Measurements from ENCODE around the gene TNC. TPM values are rescaled to one million over a fixed set of nuclear protein-coding genes. Genes with fewer than 3 reads are reported as not detected.

TNC gene
- total and polyA plus RNA-seq, 10 of the 15 experiments (the other 5 are each of a cell fraction or from before 2014, with no cell fraction given) = 0.05 to 4.2 (median 0.14) TPM

GRCh38 chr9:115098226-115098965 is 19.6 kb downstream of the TNC start:
- TF ChIP-seq PBX3 (IDR thresholded peaks at IDR 0.05; ENCODE audit: insufficient replicate concordance, low read depth, low read length) (no peak), POLR2A (IDR thresholded peaks at IDR 0.05; ENCODE audit: low read depth, low read length) (no peak), DPF2 (IDR thresholded peaks at IDR 0.05) (no peak), CHD2 (IDR thresholded peaks at IDR 0.05; ENCODE audit: borderline replicate concordance, low read depth, low read length) (no peak)
- Histone ChIP-seq H3K4me1 (ENCODE audit: control insufficient read depth, insufficient read depth, low read length) (no peaks in the 10 kb centered on the region), H3K27me3 (replicated peaks in 1 of 2; ENCODE audit: control insufficient read depth in 2 of 2, insufficient read depth in 2 of 2, low read length in 1 of 2) (no peaks in the 10 kb centered on the region), H3K36me3 (ENCODE audit: control insufficient read depth in 2 of 2, insufficient read depth in 2 of 2, low read length in 1 of 2) (no peaks in the 10 kb centered on the region), H2AFZ (ENCODE audit: control insufficient read depth, low read depth, low read length) (no peak overlapping the region), H4K20me1 (ENCODE audit: control insufficient read depth, insufficient read depth) (no peaks in the 10 kb centered on the region), H3K9ac (ENCODE audit: control insufficient read depth, insufficient read depth, low read length) (no peak overlapping the region), H3K9me3 (replicated peaks; ENCODE audit: control insufficient read depth, insufficient read depth, low read length) (no peaks in the 10 kb centered on the region), H3K79me2 (ENCODE audit: control insufficient read depth, insufficient read depth, low read length) (no peaks in the 10 kb centered on the region), H3K4me2 (ENCODE audit: control insufficient read depth, insufficient read depth) (no peak overlapping the region), H3K4me3 (no peak overlapping the region), H3K27ac (ENCODE audit: control insufficient read depth, insufficient read depth) (no peak overlapping the region)
- SMC1A ChIA-PET (ENCODE audit: uncharacterized antibody, unreplicated experiment) = interaction anchor here (1.5 kb wide), 1 partner anchor 10 kb away, joined by 7 read pairs; no protein-coding TSS in a partner anchor
- 16% methylated on average over 5 of the region's 5 CpGs for WGBS (ENCODE audit: insufficient coverage, insufficient replicate concordance, low lambda C conversion rate, missing lambda C conversion rate)
- intact Hi-C loops (cut with micrococcal nuclease; ENCODE audit: unreplicated experiment) (no loop called here), in situ Hi-C loops (cut with MboI) (no loop called here)
- FAIRE-seq = no peak
- POLR2A ChIA-PET = no interaction called here
- CTCF ChIA-PET = no interaction called here
- DNase-seq (ENCODE audit: low read depth, low spot score) = no peak
- ATAC-seq = no peak
- BruUV-seq (replicated peaks) = no TSS peak
- RAD21 ChIA-PET (ENCODE audit: unreplicated experiment) = no interaction called here

GRCh38 chr9:115093520-115093919 is 24.4 kb downstream of the TNC start:
- H3K27ac ChIP-seq (ENCODE audit: control insufficient read depth, insufficient read depth) = no peak overlapping the region
- TF ChIP-seq ETV6 (conservative IDR thresholded peaks at IDR 0.05 in 1 of 2, IDR thresholded peaks at IDR 0.05 in 1 of 2; ENCODE audit: borderline replicate concordance in 1 of 2, low read depth in 1 of 2) (no peak), SMAD1 (IDR thresholded peaks at IDR 0.05; ENCODE audit: low read depth, partially characterized antibody) (no peak), RFX5 (IDR thresholded peaks at IDR 0.05; ENCODE audit: low read depth, low read length) (no peak), BRCA1 (IDR thresholded peaks at IDR 0.05; ENCODE audit: low read depth, low read length) (no peak), FOS (IDR thresholded peaks at IDR 0.05; ENCODE audit: borderline replicate concordance, extremely low read depth, insufficient read length) (no peak), MEF2B (IDR thresholded peaks at IDR 0.05; ENCODE audit: partially characterized antibody, poor library complexity, severe bottlenecking) (no peak)
- TF ChIP-seq, protein P1, sequence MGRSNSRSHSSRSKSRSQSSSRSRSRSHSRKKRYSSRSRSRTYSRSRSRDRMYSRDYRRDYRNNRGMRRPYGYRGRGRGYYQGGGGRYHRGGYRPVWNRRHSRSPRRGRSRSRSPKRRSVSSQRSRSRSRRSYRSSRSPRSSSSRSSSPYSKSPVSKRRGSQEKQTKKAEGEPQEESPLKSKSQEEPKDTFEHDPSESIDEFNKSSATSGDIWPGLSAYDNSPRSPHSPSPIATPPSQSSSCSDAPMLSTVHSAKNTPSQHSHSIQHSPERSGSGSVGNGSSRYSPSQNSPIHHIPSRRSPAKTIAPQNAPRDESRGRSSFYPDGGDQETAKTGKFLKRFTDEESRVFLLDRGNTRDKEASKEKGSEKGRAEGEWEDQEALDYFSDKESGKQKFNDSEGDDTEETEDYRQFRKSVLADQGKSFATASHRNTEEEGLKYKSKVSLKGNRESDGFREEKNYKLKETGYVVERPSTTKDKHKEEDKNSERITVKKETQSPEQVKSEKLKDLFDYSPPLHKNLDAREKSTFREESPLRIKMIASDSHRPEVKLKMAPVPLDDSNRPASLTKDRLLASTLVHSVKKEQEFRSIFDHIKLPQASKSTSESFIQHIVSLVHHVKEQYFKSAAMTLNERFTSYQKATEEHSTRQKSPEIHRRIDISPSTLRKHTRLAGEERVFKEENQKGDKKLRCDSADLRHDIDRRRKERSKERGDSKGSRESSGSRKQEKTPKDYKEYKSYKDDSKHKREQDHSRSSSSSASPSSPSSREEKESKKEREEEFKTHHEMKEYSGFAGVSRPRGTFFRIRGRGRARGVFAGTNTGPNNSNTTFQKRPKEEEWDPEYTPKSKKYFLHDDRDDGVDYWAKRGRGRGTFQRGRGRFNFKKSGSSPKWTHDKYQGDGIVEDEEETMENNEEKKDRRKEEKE (IDR thresholded peaks at IDR 0.05) = no peak
- intact Hi-C loops (cut with micrococcal nuclease; ENCODE audit: unreplicated experiment) (no loop called here), in situ Hi-C loops (cut with MboI) (no loop called here)
- no peak overlapping the region for H2AFZ ChIP-seq (ENCODE audit: control insufficient read depth, low read depth, low read length)
- DNase-seq (ENCODE audit: low read depth, low spot score) = no peak
- H3K9me3 ChIP-seq (replicated peaks; ENCODE audit: control insufficient read depth, insufficient read depth, low read length) = no peaks in the 10 kb centered on the region
- no peak overlapping the region for H3K4me2 ChIP-seq (ENCODE audit: control insufficient read depth, insufficient read depth)
- no peaks in the 10 kb centered on the region for H3K79me2 ChIP-seq (ENCODE audit: control insufficient read depth, insufficient read depth, low read length)
- ChIA-PET POLR2A (interaction anchor here (0.6 kb wide), 1 partner anchor 249 kb away, joined by 4 read pairs; no protein-coding TSS in a partner anchor), CTCF (no interaction called here), SMC1A (ENCODE audit: uncharacterized antibody, unreplicated experiment) (interaction anchor here (1.0 kb wide), 1 partner anchor 12 kb away, joined by 3 read pairs; no protein-coding TSS in a partner anchor), RAD21 (ENCODE audit: unreplicated experiment) (no interaction called here)
- no peaks in the 10 kb centered on the region for H3K36me3 ChIP-seq (ENCODE audit: control insufficient read depth in 2 of 2, insufficient read depth in 2 of 2, low read length in 1 of 2)
- no peak for FAIRE-seq
- H3K4me3 ChIP-seq = no peak overlapping the region
- H3K27me3 ChIP-seq (replicated peaks in 1 of 2; ENCODE audit: control insufficient read depth in 2 of 2, insufficient read depth in 2 of 2, low read length in 1 of 2) = no peaks in the 10 kb centered on the region; a peak in 1 of 4 replicates
- no peak for ATAC-seq
- no TSS peak for BruUV-seq (replicated peaks)
- WGBS (ENCODE audit: insufficient coverage, insufficient replicate concordance, low lambda C conversion rate, missing lambda C conversion rate) = 20% methylated on average over 2 of the region's 2 CpGs
- no peak overlapping the region for H3K9ac ChIP-seq (ENCODE audit: control insufficient read depth, insufficient read depth, low read length)
- H3K4me1 ChIP-seq (ENCODE audit: control insufficient read depth, insufficient read depth, low read length) = no peaks in the 10 kb centered on the region
- H4K20me1 ChIP-seq (ENCODE audit: control insufficient read depth, insufficient read depth) = no peaks in the 10 kb centered on the region
